Measurements from ENCODE around the gene USP16. TPM values are rescaled to one million over a fixed set of nuclear protein-coding genes. Genes with fewer than 3 reads are reported as not detected.

USP16 gene
- total and polyA plus RNA-seq, 2 of the 13 experiments (the other 11 are each of a cell fraction or from before 2014, with no cell fraction given) = 16.5 to 46.9 TPM

- TF ChIP-seq, protein P1, sequence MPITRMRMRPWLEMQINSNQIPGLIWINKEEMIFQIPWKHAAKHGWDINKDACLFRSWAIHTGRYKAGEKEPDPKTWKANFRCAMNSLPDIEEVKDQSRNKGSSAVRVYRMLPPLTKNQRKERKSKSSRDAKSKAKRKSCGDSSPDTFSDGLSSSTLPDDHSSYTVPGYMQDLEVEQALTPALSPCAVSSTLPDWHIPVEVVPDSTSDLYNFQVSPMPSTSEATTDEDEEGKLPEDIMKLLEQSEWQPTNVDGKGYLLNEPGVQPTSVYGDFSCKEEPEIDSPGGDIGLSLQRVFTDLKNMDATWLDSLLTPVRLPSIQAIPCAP (CRISPR knock-in tag; IDR thresholded peaks at IDR 0.05; ENCODE audit: low read depth) = no peak
- TF ChIP-seq ZNF142 (CRISPR knock-in tag; IDR thresholded peaks at IDR 0.05) = peak; percentile 82
- 0 out of 2 replicates have a peak, but pooled peaks have one; percentile 70 for TF ChIP-seq ZNF367 (CRISPR knock-in tag; IDR thresholded peaks at IDR 0.05; ENCODE audit: borderline replicate concordance)
- TF ChIP-seq ZNF292 (CRISPR knock-in tag; IDR thresholded peaks at IDR 0.05; ENCODE audit: borderline replicate concordance, low read depth) = no peak
- TF ChIP-seq NKX3-1 (CRISPR knock-in tag; IDR thresholded peaks at IDR 0.05) = peak; percentile 79; the same call in 1 of the 2 replicates
- TF ChIP-seq NBN (conservative IDR thresholded peaks at IDR 0.05) = no peak
- TF ChIP-seq ZFP1 (CRISPR knock-in tag; IDR thresholded peaks at IDR 0.05) = no peak
- TF ChIP-seq, protein P2, sequence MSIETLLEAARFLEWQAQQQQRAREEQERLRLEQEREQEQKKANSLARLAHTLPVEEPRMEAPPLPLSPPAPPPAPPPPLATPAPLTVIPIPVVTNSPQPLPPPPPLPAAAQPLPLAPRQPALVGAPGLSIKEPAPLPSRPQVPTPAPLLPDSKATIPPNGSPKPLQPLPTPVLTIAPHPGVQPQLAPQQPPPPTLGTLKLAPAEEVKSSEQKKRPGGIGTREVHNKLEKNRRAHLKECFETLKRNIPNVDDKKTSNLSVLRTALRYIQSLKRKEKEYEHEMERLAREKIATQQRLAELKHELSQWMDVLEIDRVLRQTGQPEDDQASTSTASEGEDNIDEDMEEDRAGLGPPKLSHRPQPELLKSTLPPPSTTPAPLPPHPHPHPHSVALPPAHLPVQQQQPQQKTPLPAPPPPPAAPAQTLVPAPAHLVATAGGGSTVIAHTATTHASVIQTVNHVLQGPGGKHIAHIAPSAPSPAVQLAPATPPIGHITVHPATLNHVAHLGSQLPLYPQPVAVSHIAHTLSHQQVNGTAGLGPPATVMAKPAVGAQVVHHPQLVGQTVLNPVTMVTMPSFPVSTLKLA (IDR thresholded peaks at IDR 0.05) = peak; percentile 62
- TF ChIP-seq, protein P3, sequence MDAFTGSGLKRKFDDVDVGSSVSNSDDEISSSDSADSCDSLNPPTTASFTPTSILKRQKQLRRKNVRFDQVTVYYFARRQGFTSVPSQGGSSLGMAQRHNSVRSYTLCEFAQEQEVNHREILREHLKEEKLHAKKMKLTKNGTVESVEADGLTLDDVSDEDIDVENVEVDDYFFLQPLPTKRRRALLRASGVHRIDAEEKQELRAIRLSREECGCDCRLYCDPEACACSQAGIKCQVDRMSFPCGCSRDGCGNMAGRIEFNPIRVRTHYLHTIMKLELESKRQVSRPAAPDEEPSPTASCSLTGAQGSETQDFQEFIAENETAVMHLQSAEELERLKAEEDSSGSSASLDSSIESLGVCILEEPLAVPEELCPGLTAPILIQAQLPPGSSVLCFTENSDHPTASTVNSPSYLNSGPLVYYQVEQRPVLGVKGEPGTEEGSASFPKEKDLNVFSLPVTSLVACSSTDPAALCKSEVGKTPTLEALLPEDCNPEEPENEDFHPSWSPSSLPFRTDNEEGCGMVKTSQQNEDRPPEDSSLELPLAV (CRISPR knock-in tag; conservative IDR thresholded peaks at IDR 0.05; ENCODE audit: low read depth) = no peak
- no peak for TF ChIP-seq PAF1 (CRISPR knock-in tag; IDR thresholded peaks at IDR 0.05)
- no peak for TF ChIP-seq ZNF775 (CRISPR knock-in tag; IDR thresholded peaks at IDR 0.05; ENCODE audit: borderline replicate concordance)
- TF ChIP-seq, protein P4, sequence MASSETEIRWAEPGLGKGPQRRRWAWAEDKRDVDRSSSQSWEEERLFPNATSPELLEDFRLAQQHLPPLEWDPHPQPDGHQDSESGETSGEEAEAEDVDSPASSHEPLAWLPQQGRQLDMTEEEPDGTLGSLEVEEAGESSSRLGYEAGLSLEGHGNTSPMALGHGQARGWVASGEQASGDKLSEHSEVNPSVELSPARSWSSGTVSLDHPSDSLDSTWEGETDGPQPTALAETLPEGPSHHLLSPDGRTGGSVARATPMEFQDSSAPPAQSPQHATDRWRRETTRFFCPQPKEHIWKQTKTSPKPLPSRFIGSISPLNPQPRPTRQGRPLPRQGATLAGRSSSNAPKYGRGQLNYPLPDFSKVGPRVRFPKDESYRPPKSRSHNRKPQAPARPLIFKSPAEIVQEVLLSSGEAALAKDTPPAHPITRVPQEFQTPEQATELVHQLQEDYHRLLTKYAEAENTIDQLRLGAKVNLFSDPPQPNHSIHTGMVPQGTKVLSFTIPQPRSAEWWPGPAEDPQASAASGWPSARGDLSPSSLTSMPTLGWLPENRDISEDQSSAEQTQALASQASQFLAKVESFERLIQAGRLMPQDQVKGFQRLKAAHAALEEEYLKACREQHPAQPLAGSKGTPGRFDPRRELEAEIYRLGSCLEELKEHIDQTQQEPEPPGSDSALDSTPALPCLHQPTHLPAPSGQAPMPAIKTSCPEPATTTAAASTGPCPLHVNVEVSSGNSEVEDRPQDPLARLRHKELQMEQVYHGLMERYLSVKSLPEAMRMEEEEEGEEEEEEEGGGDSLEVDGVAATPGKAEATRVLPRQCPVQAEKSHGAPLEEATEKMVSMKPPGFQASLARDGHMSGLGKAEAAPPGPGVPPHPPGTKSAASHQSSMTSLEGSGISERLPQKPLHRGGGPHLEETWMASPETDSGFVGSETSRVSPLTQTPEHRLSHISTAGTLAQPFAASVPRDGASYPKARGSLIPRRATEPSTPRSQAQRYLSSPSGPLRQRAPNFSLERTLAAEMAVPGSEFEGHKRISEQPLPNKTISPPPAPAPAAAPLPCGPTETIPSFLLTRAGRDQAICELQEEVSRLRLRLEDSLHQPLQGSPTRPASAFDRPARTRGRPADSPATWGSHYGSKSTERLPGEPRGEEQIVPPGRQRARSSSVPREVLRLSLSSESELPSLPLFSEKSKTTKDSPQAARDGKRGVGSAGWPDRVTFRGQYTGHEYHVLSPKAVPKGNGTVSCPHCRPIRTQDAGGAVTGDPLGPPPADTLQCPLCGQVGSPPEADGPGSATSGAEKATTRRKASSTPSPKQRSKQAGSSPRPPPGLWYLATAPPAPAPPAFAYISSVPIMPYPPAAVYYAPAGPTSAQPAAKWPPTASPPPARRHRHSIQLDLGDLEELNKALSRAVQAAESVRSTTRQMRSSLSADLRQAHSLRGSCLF (CRISPR knock-in tag; IDR thresholded peaks at IDR 0.05; ENCODE audit: borderline replicate concordance) = peak; percentile 90; the same call in 1 of the 2 replicates
Observed at GRCh38 chr21:29024474-29025327, at the start of gene USP16 (continued).

Measured in HepG2 (cell line).